ENCODE data around the gene RMDN3.

The RMDN3 gene

GRCh38 chr15:40754883-40755811, at the start of gene RMDN3:
RMDN3 (minus strand) TSS chr15:40755254; CDS start chr15:40754783, 471 bp downstream.
- DNase-seq, result peak; percentile 67 to 97 (median 93)
- intact Hi-C loops (cut with DNase I), result loop anchor here (1.0 to 10.0 kb wide), 3 partner anchors 52 to 190 kb away; partner anchors contain the start of genes CCDC32, DNAJC17, RPUSD2 and VPS18

DNA sequence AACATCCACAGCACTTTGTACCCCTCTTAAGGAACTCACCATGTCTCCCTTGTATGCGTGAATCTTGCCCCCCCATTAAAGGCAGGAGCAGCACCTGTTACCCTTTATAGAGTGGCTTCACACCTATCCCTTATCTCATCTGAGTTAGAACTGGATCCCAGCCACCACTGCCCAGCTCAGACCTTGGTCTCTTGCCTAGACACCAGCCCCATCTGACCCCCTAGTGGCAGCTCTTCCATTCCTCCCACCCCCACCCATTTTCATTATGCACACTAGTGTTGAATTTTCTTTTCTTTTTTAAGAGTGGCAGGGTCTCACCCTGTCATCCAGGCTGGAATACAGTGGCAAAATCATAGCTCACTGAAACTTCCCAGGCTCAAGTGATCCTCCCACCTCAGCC, 48.6 kb upstream of the RMDN3 start:
- no peak for DNase-seq
- intact Hi-C loops (cut with DNase I), result loop anchor here (10.0 kb wide), 1 partner anchor 91 kb away; the partner anchor contains the start of gene VPS18

GRCh38 chr15:40803076-40803475, 48.0 kb upstream of the RMDN3 start:
- intact Hi-C loops (cut with DNase I), result loop anchor here (10.0 kb wide), 1 partner anchor 92 kb away; the partner anchor contains the start of gene VPS18
- no peak for DNase-seq

- no peak for DNase-seq
- intact Hi-C loops (cut with DNase I), result no loop called here
Observed at GRCh38 chr15:40799523-40799922, 44.5 kb upstream of the RMDN3 start.

DNA sequence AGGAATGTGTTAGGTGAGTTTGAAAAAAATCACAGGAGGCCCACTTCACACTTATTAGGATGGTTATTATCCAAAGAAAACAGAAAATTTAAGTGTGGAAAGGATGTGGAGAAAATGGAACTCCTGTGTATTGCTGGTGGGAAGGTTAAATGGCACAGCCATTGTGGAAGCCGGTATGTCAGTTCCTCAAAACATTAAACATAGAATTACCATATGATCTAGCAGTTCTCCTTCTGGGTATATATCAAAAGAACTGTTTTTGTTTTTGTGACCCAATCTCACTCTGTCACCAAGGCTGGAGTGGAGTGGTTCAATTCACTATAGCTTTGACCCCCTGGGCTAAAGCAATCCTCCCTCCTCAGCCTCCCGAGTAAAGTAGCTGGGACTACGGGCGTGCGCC, 41.5 kb upstream of the RMDN3 start:
- DNase-seq, result no peak
- intact Hi-C loops (cut with DNase I), result no loop called here

DNA sequence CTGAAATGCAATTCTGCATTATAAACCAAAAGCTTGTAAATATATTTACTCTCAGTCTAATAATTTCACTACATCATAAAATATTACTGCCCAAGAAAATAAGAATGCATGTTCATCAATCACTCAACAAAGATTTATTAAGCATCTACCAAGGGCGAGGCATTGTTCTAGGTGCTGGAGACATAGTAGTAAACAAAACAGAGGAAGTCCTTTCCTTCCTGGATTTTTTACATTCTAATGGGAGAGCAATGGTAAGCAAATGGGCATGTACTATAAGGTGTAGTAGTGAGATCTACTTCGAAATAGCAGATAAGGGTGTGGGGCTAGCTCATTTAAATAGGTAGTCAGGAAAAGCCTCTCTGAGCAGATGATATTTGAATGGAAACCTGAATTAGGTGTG, 41.0 kb upstream of the RMDN3 start:
- intact Hi-C loops (cut with DNase I), result no loop called here
- no peak for DNase-seq

DNA sequence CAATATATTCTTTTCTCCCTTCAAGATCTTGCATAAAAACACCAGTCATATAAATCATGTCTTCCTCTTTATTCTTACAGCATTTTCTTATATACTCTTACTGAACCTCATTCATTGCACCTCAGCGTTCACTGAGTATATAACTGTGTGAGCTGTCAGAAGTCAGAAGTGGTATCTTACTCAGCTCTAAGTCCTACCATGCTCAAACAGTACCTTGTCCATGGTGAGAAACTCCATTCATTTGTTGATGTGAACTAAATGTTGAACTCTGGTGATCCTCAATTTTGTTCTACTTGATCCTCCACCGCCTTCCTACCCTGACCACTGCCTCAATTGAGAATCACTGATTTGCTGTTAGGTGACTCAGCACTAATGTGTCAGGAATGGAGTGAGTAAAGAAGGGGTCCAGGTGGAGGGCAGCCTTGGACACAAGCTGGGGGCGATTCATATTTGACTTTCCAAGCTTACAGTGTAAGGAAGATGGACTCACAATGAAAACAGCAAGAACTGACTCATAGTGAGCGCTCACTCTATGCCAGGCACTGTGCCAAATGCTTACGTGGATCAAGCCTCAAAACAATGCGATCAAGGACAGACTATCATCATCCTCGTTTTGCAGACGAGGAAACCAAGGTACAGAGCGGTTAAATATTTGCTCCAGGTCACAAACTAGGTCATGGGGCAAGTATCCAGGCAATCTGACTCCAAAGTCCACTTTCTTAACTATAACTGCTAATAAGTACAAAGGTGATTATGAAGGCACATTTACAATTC, 38.3 kb upstream of the RMDN3 start:
- peak in 1 of 42 donors; percentile 48 for DNase-seq
- intact Hi-C loops (cut with DNase I), result no loop called here

DNA sequence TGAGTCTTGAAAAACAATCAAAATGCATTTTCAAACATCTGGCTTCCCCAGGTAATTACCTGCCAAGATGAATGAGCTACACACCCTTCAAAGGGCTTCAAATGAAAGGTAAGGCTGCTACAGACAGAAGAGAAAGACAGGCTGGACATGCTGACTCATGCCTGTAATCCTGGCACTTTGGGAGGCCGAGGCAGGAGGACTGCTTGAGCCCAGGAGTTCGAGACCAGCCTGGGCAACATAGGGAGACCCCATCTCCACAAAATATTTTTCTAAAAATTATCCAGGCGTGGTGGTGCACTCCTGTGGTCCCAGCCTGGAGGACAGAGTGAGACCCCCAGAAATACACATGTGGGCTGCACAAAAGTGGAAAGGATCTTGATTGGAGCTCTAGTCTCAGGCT, 37.3 kb upstream of the RMDN3 start:
- DNase-seq, result no peak
- intact Hi-C loops (cut with DNase I), result no loop called here

GRCh38 chr15:40790718-40791117, 35.7 kb upstream of the RMDN3 start:
- no peak for DNase-seq
- intact Hi-C loops (cut with DNase I), result no loop called here

- no peak for DNase-seq
- intact Hi-C loops (cut with DNase I), result no loop called here
Observed at GRCh38 chr15:40789999-40790398, 34.9 kb upstream of the RMDN3 start.

DNA sequence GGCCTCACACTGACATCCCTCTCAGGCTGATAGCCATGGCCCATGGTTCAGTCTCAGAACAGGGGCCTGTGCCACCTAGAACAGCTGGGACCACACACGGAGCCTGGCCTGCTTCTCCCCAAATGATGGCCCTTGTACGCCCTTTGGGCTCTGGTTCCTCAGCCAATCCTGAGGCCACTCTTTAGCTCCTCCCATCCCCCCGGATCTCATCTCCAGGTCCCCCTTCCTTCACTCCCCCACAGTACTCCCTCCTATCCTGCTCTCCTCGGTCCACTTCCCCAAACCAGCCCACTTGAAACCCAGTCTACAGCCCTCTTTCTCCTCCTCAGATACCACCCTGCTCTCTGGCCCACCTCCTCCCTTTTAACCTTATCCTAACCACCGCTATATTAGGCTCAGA, 34.1 kb upstream of the RMDN3 start:
- no peak for DNase-seq
- intact Hi-C loops (cut with DNase I), result no loop called here

DNA sequence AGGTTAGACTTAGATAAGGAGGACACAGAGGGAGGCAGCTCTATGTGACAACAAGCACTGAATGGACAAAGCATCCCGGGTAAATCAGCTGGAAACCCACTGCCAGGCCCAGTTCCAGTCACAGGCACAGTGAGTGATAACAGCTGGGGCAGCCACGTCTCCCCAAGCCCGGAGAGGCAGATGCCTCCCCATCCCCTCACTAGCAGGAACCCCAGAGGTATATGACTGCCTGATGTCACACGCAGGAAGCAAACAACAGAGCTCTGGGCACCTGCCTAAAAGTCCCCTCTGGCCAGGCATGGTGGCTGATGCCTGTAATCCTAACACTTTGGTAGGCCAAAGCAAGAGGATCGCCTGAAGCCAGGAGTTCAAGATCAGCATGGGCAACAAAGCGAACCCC, 32.9 kb upstream of the RMDN3 start:
- intact Hi-C loops (cut with DNase I), result no loop called here
- DNase-seq, result no peak

- intact Hi-C loops (cut with DNase I), result no loop called here
- peak in 1 of 42 donors; percentile 21 for DNase-seq
Observed at GRCh38 chr15:40787344-40787841, 32.3 kb upstream of the RMDN3 start.

DNA sequence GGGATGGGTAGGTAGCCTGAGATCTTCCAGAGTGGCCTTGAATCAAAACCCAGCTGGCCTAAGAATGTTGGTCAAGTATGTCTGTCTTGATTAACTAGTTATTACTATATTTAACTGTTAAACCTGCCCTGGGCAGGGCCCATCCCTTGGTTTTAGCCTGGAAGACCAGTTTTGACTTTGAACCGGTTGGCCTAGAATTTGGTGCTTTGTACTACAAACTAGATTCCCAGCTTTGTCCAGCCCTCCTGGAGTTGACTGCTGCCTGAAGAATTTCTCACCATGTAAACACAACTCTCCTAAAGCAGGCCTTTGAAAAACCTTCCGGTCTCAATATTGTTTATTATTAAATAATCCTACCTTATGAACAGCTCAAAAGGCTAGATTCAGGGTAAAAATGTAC, 30.8 kb upstream of the RMDN3 start:
- intact Hi-C loops (cut with DNase I), result no loop called here

DNA sequence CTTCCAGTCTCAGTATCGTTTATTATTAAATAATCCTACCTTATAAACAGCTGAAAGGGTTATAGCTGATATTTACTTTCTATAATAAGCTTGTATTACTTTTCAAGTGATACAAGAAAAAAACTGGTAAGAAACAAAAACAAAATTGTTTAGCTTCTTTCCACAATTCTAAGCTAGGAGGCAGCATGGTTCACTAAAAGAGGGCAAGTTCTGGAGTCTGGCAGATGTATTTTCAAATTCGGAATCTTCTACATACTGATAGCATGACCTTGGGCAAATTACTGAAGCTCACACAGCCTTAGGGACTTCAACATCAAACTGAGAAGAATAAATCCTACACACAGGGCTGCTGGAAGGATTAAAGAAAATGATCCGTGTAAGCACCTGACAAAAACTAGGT, 30.1 kb upstream of the RMDN3 start:
- DNase-seq, result no peak
- intact Hi-C loops (cut with DNase I), result no loop called here

More for the DNA sequence above, 30.8 kb upstream of the RMDN3 start:
- DNase-seq, result no peak

GRCh38 chr15:40782609-40783227, 27.7 kb upstream of the RMDN3 start:
- peak in 41 of 42 donors; percentile 38 to 80 (median 62) for DNase-seq
- intact Hi-C loops (cut with DNase I), result no loop called here

DNA sequence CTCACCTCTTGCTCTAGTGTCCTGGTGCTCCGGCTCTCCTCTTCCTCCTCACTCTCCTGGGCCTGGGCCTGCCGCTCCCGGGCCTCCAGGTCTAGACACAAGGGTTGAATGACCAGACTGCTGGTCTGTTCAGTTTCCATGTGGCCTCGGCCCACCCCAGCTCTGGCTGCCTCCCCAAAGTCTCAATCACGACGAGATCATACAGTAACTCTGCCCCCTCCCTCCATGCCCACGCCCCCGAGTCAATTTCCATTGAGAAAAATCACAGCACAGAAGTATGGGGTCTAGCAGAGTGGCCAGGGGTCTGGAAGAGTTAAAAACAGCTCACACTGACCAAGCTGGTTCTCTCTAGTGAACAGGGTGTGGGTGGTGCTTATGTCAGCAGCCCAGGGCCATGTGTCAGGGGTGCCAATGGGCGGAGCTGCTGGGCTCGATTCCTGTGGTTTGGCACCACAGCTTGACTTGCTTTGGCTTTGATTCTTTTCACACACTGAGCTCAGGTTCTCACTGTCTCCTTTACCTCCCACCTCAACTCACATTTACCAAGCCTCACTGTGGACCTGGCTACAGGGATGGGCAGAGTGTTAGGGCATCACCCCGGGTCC, 21.6 kb upstream of the RMDN3 start:
- DNase-seq, result no peak
- intact Hi-C loops (cut with DNase I), result no loop called here

DNA sequence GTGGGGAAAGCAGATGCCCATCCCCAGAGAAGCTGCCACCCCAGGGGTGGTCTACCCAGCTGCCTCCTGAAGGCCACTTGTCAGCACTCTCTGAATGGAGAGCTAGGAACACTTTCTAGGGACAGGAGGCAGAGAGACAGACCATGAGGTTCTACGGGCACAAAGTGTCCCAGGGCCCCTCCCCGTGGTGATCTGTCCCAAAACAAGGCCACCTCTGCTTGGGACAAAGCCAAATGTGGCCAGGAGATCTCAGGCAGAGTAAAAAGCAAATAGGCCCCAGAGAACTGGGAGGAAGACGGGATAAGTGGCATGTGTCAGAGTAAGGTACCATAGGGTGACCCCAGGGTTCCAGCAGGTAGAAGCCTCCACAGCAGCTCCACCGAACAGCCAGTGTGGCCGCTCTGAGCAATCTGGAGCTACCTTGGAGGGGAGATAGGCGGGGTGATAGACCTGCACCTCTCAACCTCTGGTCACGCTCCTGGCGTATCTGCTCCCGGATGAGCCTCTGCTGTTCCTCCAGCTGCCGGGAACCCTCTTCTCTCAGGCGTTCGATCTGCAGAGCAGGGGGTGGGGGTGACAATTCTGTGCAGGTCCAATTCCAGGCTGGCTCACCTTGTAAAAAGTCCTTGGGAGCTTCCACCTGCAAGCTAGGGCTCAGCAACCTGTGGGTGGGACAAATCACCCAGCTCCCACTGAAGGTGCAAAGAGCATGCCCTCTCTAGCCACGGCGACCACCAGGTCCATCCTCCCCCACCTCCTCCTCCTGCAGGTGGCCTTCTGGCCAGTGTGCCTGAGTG, 20.9 kb upstream of the RMDN3 start:
- DNase-seq, result no peak
- intact Hi-C loops (cut with DNase I), result no loop called here

Data from head of caudate nucleus (tissue), 42 donors.